ENCODE results near the gene DENND4C. TPM values are rescaled to one million over a fixed set of nuclear protein-coding genes. Genes with fewer than 3 reads are reported as not detected.

The DENND4C gene
- total and polyA plus RNA-seq, 2 of the 4 experiments (the other 2 are of a cell fraction) = 9.0 to 32.6 TPM

DNA sequence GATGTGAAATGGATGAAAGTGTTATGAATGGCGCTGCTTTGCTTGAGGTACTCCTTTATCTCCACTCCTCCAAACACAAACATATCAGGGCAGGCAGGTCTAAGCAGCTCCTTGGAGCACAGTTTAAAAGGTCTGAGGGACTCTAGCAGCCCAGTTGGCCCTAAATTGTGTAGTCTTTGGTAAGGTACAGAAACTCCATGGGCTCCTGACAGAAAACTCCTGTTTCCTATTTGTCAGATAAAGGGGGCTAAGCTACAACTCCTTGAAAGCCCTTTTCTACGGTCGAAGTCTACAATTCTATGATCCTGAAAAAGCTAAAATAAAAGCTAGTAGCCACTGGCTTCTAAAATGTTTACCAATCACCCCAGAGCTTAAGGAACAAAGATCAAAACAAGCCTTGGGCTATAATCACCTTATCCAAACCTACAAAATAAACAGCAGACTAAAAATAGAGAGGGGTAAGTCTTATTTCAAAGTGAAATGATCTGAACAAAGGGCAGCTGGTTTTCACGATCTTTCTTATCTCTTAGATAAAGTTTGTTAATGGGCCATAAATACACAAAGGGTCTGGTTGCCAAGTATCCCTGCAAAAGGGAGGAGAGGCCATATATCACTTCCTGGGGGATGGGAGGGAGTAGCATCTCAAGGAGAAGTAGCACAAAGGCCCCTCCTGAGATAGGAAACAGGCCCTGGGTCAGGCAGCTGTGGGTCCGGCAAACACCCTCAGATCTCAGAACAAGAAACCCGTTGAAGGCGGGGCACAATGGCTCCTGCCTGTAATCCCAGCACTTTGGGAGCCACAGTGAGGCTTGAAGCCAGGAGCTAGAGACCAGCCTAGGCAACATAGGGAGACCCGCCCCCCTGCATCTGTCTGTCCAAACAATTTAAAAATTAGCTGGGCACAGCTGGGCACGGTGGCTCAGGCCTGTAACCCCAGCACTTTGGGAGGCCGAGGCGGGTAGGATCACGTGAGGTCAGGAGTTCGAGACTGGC lies 28.3 kb upstream of the DENND4C start:
- Histone ChIP-seq H2AFZ (replicated peaks; ENCODE audit: low read length, poor library complexity) (no peak overlapping the region), H2BK5ac (ENCODE audit: low read depth, low read length, poor library complexity, severe bottlenecking) (no peak overlapping the region), H4K91ac (ENCODE audit: insufficient read depth, low read depth, low read length) (no peak overlapping the region), H4K5ac (ENCODE audit: low read depth, low read length) (no peak overlapping the region), H2AK5ac (ENCODE audit: low read depth, low read length) (no peak overlapping the region), H3K9ac (ENCODE audit: low read depth, low read length) (no peak overlapping the region), H3K9me1 (ENCODE audit: insufficient read depth, low read length) (no peaks in the 10 kb centered on the region; the same call in 1 of the 2 replicates), H3K4me1 (ENCODE audit: control insufficient read depth, insufficient read depth, low read length) (no peaks in the 10 kb centered on the region), H3K4me2 (ENCODE audit: low read depth, low read length) (no peak overlapping the region), H3K18ac (ENCODE audit: low read depth, low read length) (no peak overlapping the region), H3K9me3 (ENCODE audit: control insufficient read depth, insufficient read depth, low read length) (no peaks in the 10 kb centered on the region), H3K27me3 (ENCODE audit: control insufficient read depth, insufficient read depth, low read length) (peaks cover 2% of the 10 kb centered on the region; the same call in 1 of the 2 replicates), H3K27ac (ENCODE audit: insufficient read depth, low read length) (no peak overlapping the region), H2BK20ac (ENCODE audit: low read depth, low read length) (no peak overlapping the region), H4K20me1 (ENCODE audit: insufficient read depth, low read length) (no peaks in the 10 kb centered on the region), H2AK9ac (replicated peaks; ENCODE audit: low read depth, low read length, poor library complexity) (no peak overlapping the region), H3K4me3 (ENCODE audit: insufficient read depth, low read depth, low read length) (no peak overlapping the region), H3K79me1 (ENCODE audit: low read depth in 1 of 2, low read length in 2 of 2) (no peaks in the 10 kb centered on the region), H3K14ac (replicated peaks; ENCODE audit: low read depth, low read length) (no peak overlapping the region), H3K36me3 (ENCODE audit: control insufficient read depth, insufficient read depth, low read length) (no peaks in the 10 kb centered on the region), H3K56ac (ENCODE audit: extremely low read depth, insufficient read depth, low read length) (no peak overlapping the region), H2BK15ac (ENCODE audit: low read depth, low read length) (no peak overlapping the region), H3K4ac (ENCODE audit: low read depth, low read length) (no peak overlapping the region), H3K23ac (ENCODE audit: low read depth, low read length) (no peak overlapping the region), H4K8ac (ENCODE audit: low read depth in 2 of 2, low read length in 2 of 2) (no peak overlapping the region), H2BK120ac (ENCODE audit: low read depth, low read length) (no peak overlapping the region)
- in situ Hi-C loops (cut with MboI; ENCODE audit: low sequenced_read_pairs) (no loop called here), dilution Hi-C loops (cut with HindIII; ENCODE audit: low sequenced_read_pairs, unreplicated experiment) (no loop called here), intact Hi-C loops (cut with micrococcal nuclease) (no loop called here)
- CTCF ChIA-PET = interaction anchor here (1.0 kb wide), 1 partner anchor 101 kb away, joined by 3 read pairs; no protein-coding TSS in a partner anchor
- 30% methylated on average over 3 of the region's 13 CpGs; no CpG with 5 or more reads in 1 of the 2 experiments for WGBS, 2 experiments (ENCODE audit: extremely low coverage in 2 of 2, insufficient read length in 1 of 2)
- BruUV-seq (replicated peaks) = no TSS peak
- POLR2A ChIA-PET (ENCODE audit: unreplicated experiment) = no interaction called here
- ATAC-seq (ENCODE audit: low read depth) (no peak), DNase-seq (no peak)
- no peak for TF ChIP-seq MAFK (IDR thresholded peaks at IDR 0.05; ENCODE audit: low read depth, low read length)
- TF ChIP-seq FOS (IDR thresholded peaks at IDR 0.05; ENCODE audit: low read depth, low read length) = no peak

Measured in IMR-90 (cell line).